ENCODE measurements around the gene MRTFA.

GRCh38 chr22:40595497-40596234 is 40.9 kb downstream of the MRTFA start:
- TF ChIP-seq CTCF (IDR thresholded peaks at IDR 0.05): no peak
- no peak for TF ChIP-seq POLR2AphosphoS5 (IDR thresholded peaks at IDR 0.05)

All from prostate gland (tissue), 2 donors.